ENCODE results near the gene DLGAP3. TPM values are rescaled to one million over a fixed set of nuclear protein-coding genes. Genes with fewer than 3 reads are reported as not detected.
A peak's percentile ranks its signal among the peaks of the same experiment; 100 is the strongest.

Gene DLGAP3
- total and polyA plus RNA-seq, 8 donors = 0.15 to 0.29 (median 0.18) TPM; not detected in 3

- DNase-seq = no peak
- H3K4me1 ChIP-seq = peaks cover 29 to 50% (median 36%) of the 10 kb centered on the region in 4 donors
- intact Hi-C loops (cut with DNase I; ENCODE audit: low total_unique reads) = no loop called here
- TF ChIP-seq POLR2A (IDR thresholded peaks at IDR 0.05) = no peak
- no peak for TF ChIP-seq POLR2AphosphoS5 (IDR thresholded peaks at IDR 0.05)
- no peak for TF ChIP-seq CTCF (IDR thresholded peaks at IDR 0.05)
- no peak for TF ChIP-seq EP300 (IDR thresholded peaks at IDR 0.05)
- H3K27me3 ChIP-seq = no peaks in the 10 kb centered on the region
- no peaks in the 10 kb centered on the region for H3K9me3 ChIP-seq
- 32 to 52% (median 45%) methylated on average over 14 of the region's 14 CpGs for WGBS, 5 donors
- no peak overlapping the region for H3K4me3 ChIP-seq
- peaks cover 0 to 11% (median 7%) of the 10 kb centered on the region in 4 donors for H3K36me3 ChIP-seq
- H3K27ac ChIP-seq = peak overlapping the region in 3 of 5 donors; percentile 8 to 32 (median 20)
These were observed 85.8 kb downstream of the DLGAP3 start for GRCh38 chr1:34843392-34844251.

- H3K27me3 ChIP-seq = no peaks in the 10 kb centered on the region
- peaks cover 0 to 6% (median 4%) of the 10 kb centered on the region in 4 donors for H3K36me3 ChIP-seq
- H3K4me3 ChIP-seq = no peak overlapping the region
- TF ChIP-seq CTCF (IDR thresholded peaks at IDR 0.05) = no peak
- TF ChIP-seq EP300 (IDR thresholded peaks at IDR 0.05) = no peak
- no peak for TF ChIP-seq POLR2A (IDR thresholded peaks at IDR 0.05)
- no peak for TF ChIP-seq POLR2AphosphoS5 (IDR thresholded peaks at IDR 0.05)
- 74 to 92% (median 81%) methylated on average over 3 to 4 of the region's 4 CpGs for WGBS, 5 donors
- peak overlapping the region in 1 of 5 donors; percentile 8 for H3K27ac ChIP-seq
- DNase-seq = no peak
- peaks cover 29 to 50% (median 36%) of the 10 kb centered on the region in 4 donors for H3K4me1 ChIP-seq
- no peaks in the 10 kb centered on the region for H3K9me3 ChIP-seq
- intact Hi-C loops (cut with DNase I; ENCODE audit: low total_unique reads) = no loop called here
These were observed 86.5 kb downstream of the DLGAP3 start for GRCh38 chr1:34842952-34843371.

GRCh38 chr1:34842073-34842472, 87.4 kb downstream of the DLGAP3 start:
- DNase-seq = peak in 1 of 2 donors; percentile 14
- H3K4me3 ChIP-seq = no peak overlapping the region
- no peaks in the 10 kb centered on the region for H3K9me3 ChIP-seq
- WGBS, 5 donors = 52 to 90% (median 57%) methylated on average over 3 of the region's 3 CpGs
- no peak for TF ChIP-seq POLR2A (IDR thresholded peaks at IDR 0.05)
- no peak for TF ChIP-seq EP300 (IDR thresholded peaks at IDR 0.05)
- no peak for TF ChIP-seq CTCF (IDR thresholded peaks at IDR 0.05)
- TF ChIP-seq POLR2AphosphoS5 (IDR thresholded peaks at IDR 0.05) = no peak
- H3K27ac ChIP-seq = no peak overlapping the region
- peaks cover 0 to under 1% (median 0%) of the 10 kb centered on the region in 4 donors for H3K36me3 ChIP-seq
- intact Hi-C loops (cut with DNase I; ENCODE audit: low total_unique reads) = no loop called here
- no peaks in the 10 kb centered on the region for H3K27me3 ChIP-seq
- H3K4me1 ChIP-seq = peaks cover 28 to 50% (median 34%) of the 10 kb centered on the region in 4 donors

- Histone ChIP-seq H3K27ac (no peak overlapping the region), H3K9me3 (no peaks in the 10 kb centered on the region), H3K4me3 (no peak overlapping the region), H3K36me3 (no peaks in the 10 kb centered on the region), H3K27me3 (no peaks in the 10 kb centered on the region), H3K4me1 (peaks cover 25 to 36% (median 27%) of the 10 kb centered on the region in 4 donors)
- no peak for TF ChIP-seq POLR2AphosphoS5 (IDR thresholded peaks at IDR 0.05)
- TF ChIP-seq POLR2A (IDR thresholded peaks at IDR 0.05) = no peak
- TF ChIP-seq EP300 (IDR thresholded peaks at IDR 0.05) = no peak
- TF ChIP-seq CTCF (IDR thresholded peaks at IDR 0.05) = no peak
- DNase-seq = peak in 1 of 2 donors; percentile 1
- 84 to 91% (median 89%) methylated on average over 2 to 3 of the region's 3 CpGs for WGBS, 5 donors
- intact Hi-C loops (cut with DNase I; ENCODE audit: low total_unique reads) = no loop called here
These were observed 89.0 kb downstream of the DLGAP3 start for GRCh38 chr1:34840426-34840825.

Data from stomach (tissue), 9 donors.